Kidney (tissue), 14 donors: ENCODE results near the gene TMC6. TPM values are rescaled to one million over a fixed set of nuclear protein-coding genes. Genes with fewer than 3 reads are reported as not detected.

Experiments
- DNase-seq, 5 donors: peaks; one replicate each; pipeline ENCODE4 v3.0.0-alpha.2; 2013 to 2020
- FAIRE-seq: peaks from 2 replicates; lab custom pipeline; 2012; peaks lifted over from hg19 to GRCh38; lab: Jason Lieb, UNC
- H3K27ac ChIP-seq, 2 donors: one replicate each; pipeline ENCODE4 v1.7.0; 2013; ENCODE audit warnings: low read depth in 2 of 2, low read length in 2 of 2, inconsistent platforms in 1 of 2
- H3K27me3 ChIP-seq: one replicate; pipeline ENCODE4 v1.7.1; 2013; ENCODE audit warnings: low read length, inconsistent platforms; ENCODE audit not compliant: control insufficient read depth, insufficient read depth
- H3K36me3 ChIP-seq, 3 donors: one replicate each; pipeline versions ENCODE4 v1.7.0 to v1.7.1; 2013; ENCODE audit warnings: low read length in 3 of 3, control low read depth in 1 of 3, inconsistent platforms in 1 of 3; ENCODE audit not compliant: insufficient read depth in 3 of 3, control insufficient read depth in 2 of 3
- H3K4me1 ChIP-seq, 3 donors: one replicate each; pipeline versions ENCODE4 v1.7.0 to v1.7.1; 2013; ENCODE audit warnings: low read length in 3 of 3, inconsistent platforms in 1 of 3, low read depth in 1 of 3; ENCODE audit not compliant: control insufficient read depth in 2 of 3, insufficient read depth in 2 of 3
- H3K4me3 ChIP-seq, 3 donors: one replicate each; pipeline versions ENCODE4 v1.7.0 to v1.8.1; 2013; ENCODE audit warnings: low read length in 3 of 3, control low read depth in 1 of 3, inconsistent platforms in 1 of 3
- H3K9ac ChIP-seq, 3 donors: one replicate each; pipeline versions ENCODE4 v1.7.0 to v1.7.1; 2013; ENCODE audit warnings: low read length in 3 of 3, control low read depth in 1 of 3, inconsistent platforms in 1 of 3
- H3K9me3 ChIP-seq, 3 donors: one replicate each; pipeline versions ENCODE4 v1.7.0 to v1.7.1; 2013; ENCODE audit warnings: low read length in 3 of 3, control low read depth in 1 of 3, inconsistent platforms in 1 of 3; ENCODE audit not compliant: control insufficient read depth in 2 of 3, insufficient read depth in 1 of 3
- CTCF ChIP-seq: IDR thresholded peaks from 3 replicates; pipeline ENCODE4 v1.5.1; 2012; ENCODE audit warnings: mild to moderate bottlenecking, moderate library complexity, borderline replicate concordance; ENCODE audit not compliant: insufficient read depth; ENCODE audit errors: extremely low read depth
- intact Hi-C: fragments of 100-400 bp; cut with DNase I; formaldehyde crosslinking; loops from one replicate; pipeline ENCODE4 v1.11.1; 2022
- polyA plus RNA-seq: library from polyadenylated mRNA; stranded (reverse); fragments of 350-450 nt; fragmentation: Illumina TruSeq; extraction: RNeasy Lipid Tissue Mini Kit (QIAGEN cat#74804); gene quantifications from one replicate; pipeline ENCODE4 v1.2.3, GENCODE V29; 2014; ENCODE audit warnings: low read depth, low replicate concordance; ENCODE audit not compliant: insufficient read depth
- total RNA-seq: library from RNA; stranded (reverse); fragmentation: NEBNext Ultra II Directional; extraction: Animal tissue kit (Norgen Biotek cat#: 25700); gene quantifications from one replicate; pipeline ENCODE4 v1.2.1, GENCODE V29; 2021
- donor health status: control.
- donor health status: control.
- donor health status: control.
- donor health status: control.
- donor health status: control.
- donor health status: DM: yes; HTN: yes; CAD: no.
- donor health status: Normal renal cell carcinoma (clear cell type).

Gene TMC6
- total and polyA plus RNA-seq, 2 donors from 2014 or later = 15.0 to 115 TPM

GRCh38 chr17:78159575-78160158 lies 31.1 kb upstream of the TMC6 start:
- DNase-seq = no peak
- no peak overlapping the region for H3K9ac ChIP-seq
- H3K27ac ChIP-seq = no peak overlapping the region
- intact Hi-C loops = no loop called here
- H3K9me3 ChIP-seq = no peaks in the 10 kb centered on the region
- no peaks in the 10 kb centered on the region for H3K27me3 ChIP-seq
- TF ChIP-seq CTCF = no peak
- no peak for FAIRE-seq
- H3K4me1 ChIP-seq = no peaks in the 10 kb centered on the region
- no peaks in the 10 kb centered on the region for H3K36me3 ChIP-seq
- no peak overlapping the region for H3K4me3 ChIP-seq

- FAIRE-seq = no peak
- Histone ChIP-seq H3K27me3 (no peaks in the 10 kb centered on the region), H3K9me3 (no peaks in the 10 kb centered on the region), H3K4me3 (no peak overlapping the region), H3K4me1 (peaks cover 0 to 7% (median 2%) of the 10 kb centered on the region in 3 donors), H3K9ac (no peak overlapping the region), H3K36me3 (no peaks in the 10 kb centered on the region), H3K27ac (no peak overlapping the region)
- intact Hi-C loops = no loop called here
- DNase-seq = peak in 2 of 5 donors; percentile 68 to 80
- TF ChIP-seq CTCF = no peak
Observed at GRCh38 chr17:78154903-78155811, 26.6 kb upstream of the TMC6 start.

GRCh38 chr17:78151514-78152008 lies 23.0 kb upstream of the TMC6 start:
- peak in 3 of 5 donors; percentile 61 to 89 (median 62) for DNase-seq
- intact Hi-C loops = no loop called here
- Histone ChIP-seq H3K4me1 (peaks cover 0 to 8% (median 7%) of the 10 kb centered on the region in 3 donors), H3K9me3 (no peaks in the 10 kb centered on the region), H3K36me3 (no peaks in the 10 kb centered on the region), H3K27ac (peak overlapping the region; percentile 32 to 44), H3K27me3 (no peaks in the 10 kb centered on the region), H3K9ac (no peak overlapping the region), H3K4me3 (no peak overlapping the region)
- no peak for TF ChIP-seq CTCF
- no peak for FAIRE-seq
